GM23248 (cell line): ENCODE data around the gene GNAL.

ENCODE experiments used
- EZH2 ChIP-seq: fragments of 200-600 bp; sonication (generic); IDR thresholded peaks from 2 replicates; pipeline ENCODE4 v1.6.1; 2018; ENCODE audit warnings: antibody characterized with exemption, mild to moderate bottlenecking; ENCODE audit not compliant: insufficient read depth, poor library complexity, severe bottlenecking
- EZH2phosphoT487 ChIP-seq: fragments of 200-600 bp; sonication (generic); IDR thresholded peaks from 2 replicates; pipeline ENCODE4 v1.6.1; 2018; ENCODE audit warnings: antibody characterized with exemption, moderate library complexity, mild to moderate bottlenecking, low read depth; ENCODE audit not compliant: insufficient read depth

DNA sequence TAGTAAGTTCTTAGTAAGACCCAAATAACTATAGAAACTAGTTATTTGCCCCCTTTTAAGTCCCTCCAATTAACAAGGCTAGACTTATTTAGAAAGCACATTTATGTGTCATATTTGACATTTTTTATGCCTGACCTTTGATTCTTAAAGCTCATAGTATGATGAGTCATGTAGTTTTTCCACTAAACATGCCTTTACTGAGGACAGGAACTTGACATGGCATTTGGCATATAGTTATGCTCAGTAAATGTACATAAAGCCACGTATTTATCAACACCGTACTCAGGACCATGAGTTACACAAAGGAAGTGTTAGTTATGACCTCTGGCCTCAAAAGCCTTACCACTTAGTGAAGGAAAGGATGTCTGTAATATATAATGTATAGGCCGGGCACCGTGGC lies 78.9 kb downstream of the GNAL start:
- TF ChIP-seq EZH2phosphoT487, result no peak
- TF ChIP-seq EZH2, result no peak
